GM21526 (cell line): Measurements from ENCODE around the gene NKX2-2.
A peak's percentile ranks its signal among the peaks of the same experiment; 100 is the strongest.
"Not testable (repeated sequence)": the region's sequence is repeated elsewhere in the genome, so short reads cannot be mapped to it uniquely, and the experiment has no call there.

ENCODE experiments used
- ATAC-seq: cut with Tn5 transposase; IDR thresholded peaks from one replicate; pipeline ENCODE4 v1.9.1; 2021; ENCODE audit warnings: moderate library complexity; ENCODE audit not compliant: unreplicated experiment, low FRiP score

The NKX2-2 gene

DNA sequence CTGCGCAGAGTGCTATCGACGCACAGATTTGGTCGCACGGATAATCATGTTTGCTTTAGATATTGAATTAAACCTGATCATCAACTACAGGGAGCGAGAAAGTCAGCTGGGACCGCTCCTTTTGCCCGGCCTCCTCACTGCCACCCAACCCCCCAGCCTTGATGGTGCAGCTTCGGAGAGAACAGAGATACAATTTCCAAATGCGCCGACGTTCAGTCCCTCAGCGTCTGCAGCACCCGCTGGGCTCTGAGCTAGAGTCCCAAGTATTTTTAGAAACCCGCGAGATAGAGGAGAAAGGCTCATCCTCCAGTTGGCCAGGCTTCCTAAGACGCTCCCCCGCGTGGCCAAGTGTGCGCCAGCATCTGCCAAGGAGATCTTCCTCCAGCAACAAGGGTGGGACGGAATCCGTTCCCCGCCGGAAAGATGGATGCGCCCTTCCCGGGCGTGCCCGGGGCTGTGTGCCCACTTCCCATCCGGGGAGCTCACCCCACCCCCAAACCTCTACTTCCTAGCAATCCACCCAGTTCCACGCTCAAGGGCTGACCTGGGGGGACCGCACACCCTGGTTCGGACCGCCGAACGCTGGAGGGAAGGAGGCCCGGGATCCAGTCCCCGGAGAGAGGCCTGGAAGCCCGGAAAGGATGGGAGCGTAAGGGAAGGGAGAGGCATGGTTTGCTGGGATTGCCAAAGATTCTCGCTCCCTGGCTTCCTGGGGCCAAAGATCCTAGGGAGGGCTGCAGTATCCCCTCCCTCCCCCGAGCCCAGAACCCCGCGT lies 4.1 kb downstream of the NKX2-2 start:
- no peak for ATAC-seq

- ATAC-seq = no peak
Measured at GRCh38 chr20:21509079-21509596, 4.7 kb downstream of the NKX2-2 start.

- ATAC-seq = no peak
Measured at GRCh38 chr20:21508230-21509078, 5.4 kb downstream of the NKX2-2 start.

GRCh38 chr20:21507400-21508229 lies 6.2 kb downstream of the NKX2-2 start:
- ATAC-seq = no peak

GRCh38 chr20:21505810-21506530 lies 7.9 kb downstream of the NKX2-2 start:
- no peak for ATAC-seq

DNA sequence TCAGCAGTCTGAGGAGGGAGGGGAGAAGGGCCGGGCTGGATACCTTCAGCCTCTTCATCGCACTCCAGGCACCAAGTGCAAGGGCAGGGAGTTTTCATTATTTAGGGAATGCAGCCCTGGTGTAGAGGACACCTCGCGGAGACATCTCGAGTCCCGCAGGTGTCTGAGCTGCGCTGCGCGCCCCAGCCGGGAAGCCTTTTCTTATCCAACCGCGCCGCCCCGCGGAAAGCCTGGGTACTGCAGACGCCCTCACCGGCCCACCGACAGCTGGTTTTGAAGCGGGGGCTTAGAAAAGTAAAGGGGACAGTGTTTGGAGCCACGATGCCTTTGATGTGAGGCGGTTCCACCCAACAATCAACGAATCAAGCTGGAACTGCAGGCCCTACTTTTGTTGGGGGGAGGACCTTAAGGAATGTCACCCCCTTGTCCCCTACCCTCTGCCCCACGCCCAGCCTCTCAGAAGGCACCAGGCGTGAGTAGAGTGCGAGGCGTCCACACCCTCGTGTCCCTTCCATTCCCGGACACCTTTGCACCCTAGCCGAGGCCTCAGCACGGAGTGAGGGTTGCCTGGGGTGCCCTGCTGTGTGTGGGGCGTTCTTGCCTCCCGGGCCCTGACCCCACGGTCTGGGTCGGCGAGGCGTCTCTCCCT lies 8.6 kb downstream of the NKX2-2 start:
- ATAC-seq = peak; percentile 40

GRCh38 chr20:21504323-21504722 lies 9.5 kb downstream of the NKX2-2 start:
- no peak for ATAC-seq

- ATAC-seq = peak; percentile 81
Measured at GRCh38 chr20:21503345-21503744, 10.5 kb downstream of the NKX2-2 start.

GRCh38 chr20:21501184-21501583 lies 12.7 kb downstream of the NKX2-2 start:
- ATAC-seq = no peak

DNA sequence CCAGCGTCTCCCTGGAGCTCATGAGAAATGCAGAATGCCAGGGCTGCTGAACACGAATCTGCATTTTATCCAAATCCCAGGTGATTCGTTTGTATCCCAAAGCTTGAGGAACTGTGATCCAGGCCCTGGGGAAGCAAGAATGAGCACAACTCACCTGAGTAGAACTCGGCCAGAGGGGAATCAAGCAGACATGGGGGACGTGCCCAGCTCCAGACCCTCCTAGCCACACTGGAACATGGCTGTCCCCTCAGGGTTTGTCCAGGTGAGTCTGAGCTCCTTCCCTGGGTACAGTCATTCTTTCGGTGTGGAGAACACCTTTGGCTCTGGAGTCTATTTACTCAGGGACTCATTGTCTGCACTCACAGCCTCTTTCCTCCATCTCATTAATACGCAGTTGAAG lies 13.3 kb downstream of the NKX2-2 start:
- no peak for ATAC-seq

DNA sequence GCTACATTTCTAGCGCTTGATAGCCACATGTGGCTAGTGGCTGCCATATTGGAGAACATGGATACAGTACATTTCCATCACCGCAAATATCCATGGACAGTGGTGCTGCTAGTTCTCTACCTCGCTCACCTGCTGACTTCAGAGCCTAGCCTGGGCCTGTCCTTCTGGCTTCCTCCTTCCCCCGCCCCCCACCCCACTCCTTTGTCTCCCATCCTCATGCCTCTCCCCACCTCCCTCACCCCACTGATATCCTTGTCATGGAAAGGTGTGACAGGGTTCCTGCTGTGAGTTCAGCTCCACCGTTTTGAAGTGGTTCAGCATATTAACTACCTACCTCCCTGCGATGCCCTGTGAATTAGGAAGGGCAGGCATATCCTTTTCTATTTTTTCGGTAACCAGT lies 14.2 kb downstream of the NKX2-2 start:
- no peak for ATAC-seq

DNA sequence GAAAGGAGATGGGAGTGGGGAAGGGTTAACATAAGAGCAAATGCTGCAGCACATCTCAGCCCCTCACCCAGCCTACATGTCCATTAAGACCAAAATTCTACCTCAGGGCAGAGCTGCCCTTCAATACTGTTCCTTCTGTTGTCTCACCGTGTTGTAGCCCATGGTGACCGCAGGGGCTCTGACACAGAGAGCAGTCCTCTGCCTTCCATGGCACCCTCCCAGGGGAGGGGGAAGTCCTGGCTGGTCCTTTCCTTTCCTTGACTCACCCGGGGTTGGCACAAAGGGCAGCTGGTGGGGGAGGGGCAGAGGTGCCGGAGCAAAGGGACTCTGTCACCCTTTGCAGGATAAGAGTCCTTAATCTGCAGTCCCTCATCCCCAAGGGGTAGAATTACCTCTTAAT lies 15.2 kb downstream of the NKX2-2 start:
- no peak for ATAC-seq

DNA sequence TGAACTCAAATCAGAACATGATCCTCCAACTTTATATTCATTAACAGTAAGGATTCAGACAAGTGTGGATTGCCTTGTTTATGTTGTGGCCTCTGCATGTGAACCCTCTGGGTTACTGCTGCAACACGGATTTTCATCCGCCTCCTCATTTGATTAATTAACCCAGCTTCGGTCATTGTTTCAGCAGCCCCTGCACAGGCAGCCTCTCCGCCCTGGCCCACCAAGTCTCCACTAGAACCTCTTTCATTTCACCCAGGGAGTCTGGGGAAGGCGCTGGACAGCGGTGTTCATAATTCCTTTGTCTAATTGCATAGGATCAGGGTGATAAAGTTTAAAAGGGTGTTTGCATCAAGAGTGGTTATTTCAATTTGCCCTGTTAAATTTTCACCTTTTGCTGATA lies 15.7 kb downstream of the NKX2-2 start:
- no peak for ATAC-seq

- no peak for ATAC-seq
Measured at GRCh38 chr20:21496452-21496851, 17.4 kb downstream of the NKX2-2 start.

- ATAC-seq = no peak
Measured at GRCh38 chr20:21493049-21493448, 20.8 kb downstream of the NKX2-2 start.

GRCh38 chr20:21490105-21490504 lies 23.8 kb downstream of the NKX2-2 start:
- no peak for ATAC-seq

- not testable (repeated sequence) for ATAC-seq
Measured at GRCh38 chr20:21480144-21480543, 33.7 kb downstream of the NKX2-2 start.

DNA sequence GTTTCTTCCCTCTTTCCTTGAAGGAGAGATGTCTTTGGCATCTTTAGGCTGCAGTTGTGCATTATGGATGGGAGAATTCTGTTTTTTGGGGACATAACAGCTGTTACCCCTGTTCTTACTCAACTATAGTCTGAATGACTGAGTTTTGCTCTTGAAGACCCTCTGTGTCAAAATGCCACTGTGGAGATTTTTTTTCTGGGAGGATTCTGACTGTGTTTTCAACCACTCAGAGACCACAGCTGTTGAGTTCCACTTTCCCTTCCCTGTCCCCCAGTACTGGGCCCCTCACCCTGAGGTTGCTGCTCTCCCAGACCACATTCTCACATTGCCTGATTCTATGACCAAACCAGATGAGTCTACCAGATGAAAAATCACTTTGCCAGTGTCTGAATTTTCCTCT lies 48.1 kb downstream of the NKX2-2 start:
- no peak for ATAC-seq

- ATAC-seq = no peak
Measured at GRCh38 chr20:21464916-21465315, 48.9 kb downstream of the NKX2-2 start.
